ENCODE results near the gene BET1. TPM values are rescaled to one million over a fixed set of nuclear protein-coding genes. Genes with fewer than 3 reads are reported as not detected.

The BET1 gene
- total RNA-seq, 1 experiment from 2014 or later = 21.4 TPM

DNA sequence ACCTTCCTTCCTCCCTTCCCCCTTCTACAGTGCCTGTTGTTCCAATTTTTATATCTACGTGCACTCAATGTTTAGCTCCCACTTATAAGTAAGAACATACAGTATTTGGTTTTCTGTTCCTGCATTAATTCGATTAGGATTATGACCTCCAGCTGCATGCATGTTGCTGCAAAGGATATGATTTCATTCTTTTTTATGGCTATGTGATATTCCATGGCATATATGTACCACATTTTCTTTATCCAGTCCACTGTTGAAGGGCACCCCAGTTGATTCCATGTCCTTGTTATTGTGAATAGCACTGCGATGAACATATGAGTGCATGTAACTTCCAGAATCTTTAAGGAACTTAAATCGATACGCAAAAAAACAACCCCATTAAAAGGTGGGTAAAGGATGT is 39.9 kb downstream of the BET1 start:
- Histone ChIP-seq H3K27ac (ENCODE audit: insufficient read length, low read depth, low read length) (no peak overlapping the region), H3K4me1 (ENCODE audit: insufficient read depth, low read length) (no peaks in the 10 kb centered on the region), H3K9me3 (ENCODE audit: control insufficient read depth, low read depth, low read length) (no peaks in the 10 kb centered on the region), H3K4me2 (ENCODE audit: insufficient read depth, insufficient read length, low read length) (no peak overlapping the region), H2BK5ac (ENCODE audit: insufficient read length, low read length) (no peak overlapping the region), H4K20me1 (ENCODE audit: control insufficient read depth, insufficient read depth, insufficient read length) (no peaks in the 10 kb centered on the region), H2BK20ac (ENCODE audit: low read depth, low read length, poor library complexity, severe bottlenecking) (no peak overlapping the region), H3K23ac (ENCODE audit: insufficient read length, low read depth, low read length) (no peak overlapping the region), H3K4ac (ENCODE audit: low read depth, low read length) (no peak overlapping the region), H3K18ac (ENCODE audit: insufficient read length, low read depth, low read length) (no peak overlapping the region), H4K91ac (ENCODE audit: insufficient read length, low read depth, low read length) (no peak overlapping the region), H3K9ac (ENCODE audit: extremely low read depth, insufficient read length, low read length) (no peak overlapping the region), H2AK5ac (ENCODE audit: insufficient read length, low read length) (no peak overlapping the region), H3K14ac (ENCODE audit: insufficient read depth, low read length) (no peak overlapping the region), H2BK15ac (ENCODE audit: low read depth, low read length) (no peak overlapping the region), H3K79me1 (ENCODE audit: insufficient read depth, low read depth, low read length, poor library complexity, severe bottlenecking) (no peaks in the 10 kb centered on the region), H3K79me2 (ENCODE audit: insufficient read depth, low read length) (no peaks in the 10 kb centered on the region), H4K5ac (ENCODE audit: insufficient read length, low read depth, low read length) (no peak overlapping the region), H2AFZ (ENCODE audit: low read length) (no peak overlapping the region), H2BK120ac (ENCODE audit: low read depth, low read length, poor library complexity, severe bottlenecking) (no peak overlapping the region), H4K8ac (replicated peaks; ENCODE audit: insufficient read length, low read depth, low read length) (no peak overlapping the region), H3K27me3 (ENCODE audit: insufficient read depth, low read length) (no peaks in the 10 kb centered on the region), H3K23me2 (ENCODE audit: insufficient read length, low read depth, low read length, poor library complexity, severe bottlenecking) (no peaks in the 10 kb centered on the region), H3T11ph (ENCODE audit: low read length) (no peak overlapping the region), H2BK12ac (ENCODE audit: insufficient read length, low read depth, low read length) (no peak overlapping the region), H3K56ac (ENCODE audit: insufficient read length, low read depth, low read length) (no peak overlapping the region)
- no peak overlapping the region for H3K4me3 Mint-ChIP-seq
- no peak overlapping the region for H3K27ac Mint-ChIP-seq
- no CpG with 5 or more reads among the region's 5 CpGs for WGBS (ENCODE audit: extremely low coverage, insufficient read length, low lambda C conversion rate)
- no peaks in the 10 kb centered on the region for H3K36me3 Mint-ChIP-seq (ENCODE audit: insufficient read depth in 1 of 3, low read depth in 3 of 3)
- no peaks in the 10 kb centered on the region for H3K27me3 Mint-ChIP-seq (ENCODE audit: low read depth)
- DNase-seq = no peak
- no peaks in the 10 kb centered on the region for H3K4me1 Mint-ChIP-seq
- no peaks in the 10 kb centered on the region for H3K9me3 Mint-ChIP-seq
- TF ChIP-seq CTCF (conservative IDR thresholded peaks at IDR 0.05) = no peak

Data from H9 (cell line).